ENCODE measurements around the gene UMODL1. TPM values are rescaled to one million over a fixed set of nuclear protein-coding genes. Genes with fewer than 3 reads are reported as not detected.

The UMODL1 gene
- total RNA-seq, 1 donor from 2014 or later, result not detected

- Histone ChIP-seq H3K4me3 (ENCODE audit: low read depth, low read length) (no peak overlapping the region), H3K36me3 (ENCODE audit: control insufficient read depth, insufficient read depth, low read length) (no peaks in the 10 kb centered on the region), H3K27me3 (ENCODE audit: control insufficient read depth, insufficient read depth, low read length) (peaks cover 21% of the 10 kb centered on the region)
- TF ChIP-seq CTCF (IDR thresholded peaks at IDR 0.05; ENCODE audit: insufficient read depth, low read length, poor library complexity, severe bottlenecking), result no peak
- no peak for DNase-seq (ENCODE audit: low read depth)
Measured at GRCh38 chr21:42110691-42111469, 39.8 kb downstream of the UMODL1 start.

- no peak for DNase-seq (ENCODE audit: low read depth)
- no peak overlapping the region for H3K4me3 ChIP-seq (ENCODE audit: low read depth, low read length)
- peaks cover 17% of the 10 kb centered on the region for H3K27me3 ChIP-seq (ENCODE audit: control insufficient read depth, insufficient read depth, low read length)
- no peaks in the 10 kb centered on the region for H3K36me3 ChIP-seq (ENCODE audit: control insufficient read depth, insufficient read depth, low read length)
- no peak for TF ChIP-seq CTCF (IDR thresholded peaks at IDR 0.05; ENCODE audit: insufficient read depth, low read length, poor library complexity, severe bottlenecking)
Measured at GRCh38 chr21:42111470-42111743, 40.3 kb downstream of the UMODL1 start.

GRCh38 chr21:42111811-42112210 is 40.7 kb downstream of the UMODL1 start:
- Histone ChIP-seq H3K4me3 (ENCODE audit: low read depth, low read length) (no peak overlapping the region), H3K27me3 (ENCODE audit: control insufficient read depth, insufficient read depth, low read length) (peaks cover 15% of the 10 kb centered on the region), H3K36me3 (ENCODE audit: control insufficient read depth, insufficient read depth, low read length) (no peaks in the 10 kb centered on the region)
- TF ChIP-seq CTCF (IDR thresholded peaks at IDR 0.05; ENCODE audit: insufficient read depth, low read length, poor library complexity, severe bottlenecking), result no peak
- no peak for DNase-seq (ENCODE audit: low read depth)

GRCh38 chr21:42112238-42112637 is 41.1 kb downstream of the UMODL1 start:
- DNase-seq (ENCODE audit: low read depth), result no peak
- Histone ChIP-seq H3K36me3 (ENCODE audit: control insufficient read depth, insufficient read depth, low read length) (no peaks in the 10 kb centered on the region), H3K27me3 (ENCODE audit: control insufficient read depth, insufficient read depth, low read length) (peaks cover 13% of the 10 kb centered on the region), H3K4me3 (ENCODE audit: low read depth, low read length) (no peak overlapping the region)
- TF ChIP-seq CTCF (IDR thresholded peaks at IDR 0.05; ENCODE audit: insufficient read depth, low read length, poor library complexity, severe bottlenecking), result no peak

- Histone ChIP-seq H3K27me3 (ENCODE audit: control insufficient read depth, insufficient read depth, low read length) (peaks cover 13% of the 10 kb centered on the region), H3K36me3 (ENCODE audit: control insufficient read depth, insufficient read depth, low read length) (no peaks in the 10 kb centered on the region), H3K4me3 (ENCODE audit: low read depth, low read length) (no peak overlapping the region)
- DNase-seq (ENCODE audit: low read depth), result no peak
- no peak for TF ChIP-seq CTCF (IDR thresholded peaks at IDR 0.05; ENCODE audit: insufficient read depth, low read length, poor library complexity, severe bottlenecking)
Measured at GRCh38 chr21:42112857-42113256, 41.7 kb downstream of the UMODL1 start.

GRCh38 chr21:42113926-42114409 is 42.9 kb downstream of the UMODL1 start:
- H3K27me3 ChIP-seq (ENCODE audit: control insufficient read depth, insufficient read depth, low read length), result peaks cover 19% of the 10 kb centered on the region
- no peak overlapping the region for H3K4me3 ChIP-seq (ENCODE audit: low read depth, low read length)
- DNase-seq (ENCODE audit: low read depth), result no peak
- no peaks in the 10 kb centered on the region for H3K36me3 ChIP-seq (ENCODE audit: control insufficient read depth, insufficient read depth, low read length)
- TF ChIP-seq CTCF (IDR thresholded peaks at IDR 0.05; ENCODE audit: insufficient read depth, low read length, poor library complexity, severe bottlenecking), result no peak
